Kidney (tissue), 14 donors: ENCODE data around the gene CLECL1. TPM values are rescaled to one million over a fixed set of nuclear protein-coding genes. Genes with fewer than 3 reads are reported as not detected.

Source experiments
- DNase-seq, 5 donors: peaks; one replicate each; pipeline ENCODE4 v3.0.0-alpha.2; 2013 to 2020
- FAIRE-seq: peaks from 2 replicates; lab custom pipeline; 2012; peaks lifted over from hg19 to GRCh38; lab: Jason Lieb, UNC
- H3K27ac ChIP-seq, 2 donors: one replicate each; pipeline ENCODE4 v1.7.0; 2013; ENCODE audit warnings: low read depth in 2 of 2, low read length in 2 of 2, inconsistent platforms in 1 of 2
- H3K27me3 ChIP-seq: one replicate; pipeline ENCODE4 v1.7.1; 2013; ENCODE audit warnings: low read length, inconsistent platforms; ENCODE audit not compliant: control insufficient read depth, insufficient read depth
- H3K36me3 ChIP-seq, 3 donors: one replicate each; pipeline versions ENCODE4 v1.7.0 to v1.7.1; 2013; ENCODE audit warnings: low read length in 3 of 3, control low read depth in 1 of 3, inconsistent platforms in 1 of 3; ENCODE audit not compliant: insufficient read depth in 3 of 3, control insufficient read depth in 2 of 3
- H3K4me1 ChIP-seq, 3 donors: one replicate each; pipeline versions ENCODE4 v1.7.0 to v1.7.1; 2013; ENCODE audit warnings: low read length in 3 of 3, inconsistent platforms in 1 of 3, low read depth in 1 of 3; ENCODE audit not compliant: control insufficient read depth in 2 of 3, insufficient read depth in 2 of 3
- H3K4me3 ChIP-seq, 3 donors: one replicate each; pipeline versions ENCODE4 v1.7.0 to v1.8.1; 2013; ENCODE audit warnings: low read length in 3 of 3, control low read depth in 1 of 3, inconsistent platforms in 1 of 3
- H3K9ac ChIP-seq, 3 donors: one replicate each; pipeline versions ENCODE4 v1.7.0 to v1.7.1; 2013; ENCODE audit warnings: low read length in 3 of 3, control low read depth in 1 of 3, inconsistent platforms in 1 of 3
- H3K9me3 ChIP-seq, 3 donors: one replicate each; pipeline versions ENCODE4 v1.7.0 to v1.7.1; 2013; ENCODE audit warnings: low read length in 3 of 3, control low read depth in 1 of 3, inconsistent platforms in 1 of 3; ENCODE audit not compliant: control insufficient read depth in 2 of 3, insufficient read depth in 1 of 3
- intact Hi-C: fragments of 100-400 bp; cut with DNase I; formaldehyde crosslinking; loops from one replicate; pipeline ENCODE4 v1.11.1; 2022
- polyA plus RNA-seq: library from polyadenylated mRNA; stranded (reverse); fragments of 350-450 nt; fragmentation: Illumina TruSeq; extraction: RNeasy Lipid Tissue Mini Kit (QIAGEN cat#74804); gene quantifications from one replicate; pipeline ENCODE4 v1.2.3, GENCODE V29; 2014; ENCODE audit warnings: low read depth, low replicate concordance; ENCODE audit not compliant: insufficient read depth
- total RNA-seq: library from RNA; stranded (reverse); fragmentation: NEBNext Ultra II Directional; extraction: Animal tissue kit (Norgen Biotek cat#: 25700); gene quantifications from one replicate; pipeline ENCODE4 v1.2.1, GENCODE V29; 2021
- TF ChIP-seq, protein P1 (sequence below): IDR thresholded peaks from 3 replicates; pipeline ENCODE4 v1.5.1; 2012; ENCODE audit warnings: mild to moderate bottlenecking, moderate library complexity, borderline replicate concordance; ENCODE audit not compliant: insufficient read depth; ENCODE audit errors: extremely low read depth
- donor health status: control.
- donor health status: control.
- donor health status: control.
- donor health status: control.
- donor health status: control.
- donor health status: DM: yes; HTN: yes; CAD: no.
- donor health status: Normal renal cell carcinoma (clear cell type).

CLECL1 gene
- total and polyA plus RNA-seq, 2 donors from 2014 or later, result 2.1 TPM; not detected in 1

DNA sequence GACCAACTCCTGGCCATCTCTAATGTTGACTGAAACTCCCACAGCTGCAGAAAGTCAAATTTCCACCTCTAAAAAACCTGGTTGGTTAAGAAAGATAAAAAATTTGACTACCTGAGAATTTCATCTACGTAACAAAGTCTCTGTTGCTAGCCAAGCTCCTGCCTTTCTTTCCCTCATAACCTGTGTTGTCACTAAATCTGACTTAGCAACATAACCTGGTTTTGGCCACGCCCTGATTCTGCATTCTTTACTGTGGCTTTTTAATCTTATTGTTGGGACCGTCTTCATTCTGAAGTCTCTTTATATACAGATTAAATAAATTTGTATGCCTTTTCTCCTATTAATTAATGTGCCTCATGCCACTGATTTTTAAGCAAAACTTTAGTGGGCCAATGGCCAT lies 43.9 kb upstream of the CLECL1 start:
- Histone ChIP-seq H3K4me3 (no peak overlapping the region), H3K9ac (no peak overlapping the region), H3K27me3 (no peaks in the 10 kb centered on the region), H3K9me3 (no peaks in the 10 kb centered on the region), H3K36me3 (no peaks in the 10 kb centered on the region), H3K27ac (no peak overlapping the region), H3K4me1 (no peaks in the 10 kb centered on the region)
- FAIRE-seq (no peak), DNase-seq (no peak)
- intact Hi-C loops, result no loop called here
- TF ChIP-seq, protein P1, sequence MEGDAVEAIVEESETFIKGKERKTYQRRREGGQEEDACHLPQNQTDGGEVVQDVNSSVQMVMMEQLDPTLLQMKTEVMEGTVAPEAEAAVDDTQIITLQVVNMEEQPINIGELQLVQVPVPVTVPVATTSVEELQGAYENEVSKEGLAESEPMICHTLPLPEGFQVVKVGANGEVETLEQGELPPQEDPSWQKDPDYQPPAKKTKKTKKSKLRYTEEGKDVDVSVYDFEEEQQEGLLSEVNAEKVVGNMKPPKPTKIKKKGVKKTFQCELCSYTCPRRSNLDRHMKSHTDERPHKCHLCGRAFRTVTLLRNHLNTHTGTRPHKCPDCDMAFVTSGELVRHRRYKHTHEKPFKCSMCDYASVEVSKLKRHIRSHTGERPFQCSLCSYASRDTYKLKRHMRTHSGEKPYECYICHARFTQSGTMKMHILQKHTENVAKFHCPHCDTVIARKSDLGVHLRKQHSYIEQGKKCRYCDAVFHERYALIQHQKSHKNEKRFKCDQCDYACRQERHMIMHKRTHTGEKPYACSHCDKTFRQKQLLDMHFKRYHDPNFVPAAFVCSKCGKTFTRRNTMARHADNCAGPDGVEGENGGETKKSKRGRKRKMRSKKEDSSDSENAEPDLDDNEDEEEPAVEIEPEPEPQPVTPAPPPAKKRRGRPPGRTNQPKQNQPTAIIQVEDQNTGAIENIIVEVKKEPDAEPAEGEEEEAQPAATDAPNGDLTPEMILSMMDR, result no peak

DNA sequence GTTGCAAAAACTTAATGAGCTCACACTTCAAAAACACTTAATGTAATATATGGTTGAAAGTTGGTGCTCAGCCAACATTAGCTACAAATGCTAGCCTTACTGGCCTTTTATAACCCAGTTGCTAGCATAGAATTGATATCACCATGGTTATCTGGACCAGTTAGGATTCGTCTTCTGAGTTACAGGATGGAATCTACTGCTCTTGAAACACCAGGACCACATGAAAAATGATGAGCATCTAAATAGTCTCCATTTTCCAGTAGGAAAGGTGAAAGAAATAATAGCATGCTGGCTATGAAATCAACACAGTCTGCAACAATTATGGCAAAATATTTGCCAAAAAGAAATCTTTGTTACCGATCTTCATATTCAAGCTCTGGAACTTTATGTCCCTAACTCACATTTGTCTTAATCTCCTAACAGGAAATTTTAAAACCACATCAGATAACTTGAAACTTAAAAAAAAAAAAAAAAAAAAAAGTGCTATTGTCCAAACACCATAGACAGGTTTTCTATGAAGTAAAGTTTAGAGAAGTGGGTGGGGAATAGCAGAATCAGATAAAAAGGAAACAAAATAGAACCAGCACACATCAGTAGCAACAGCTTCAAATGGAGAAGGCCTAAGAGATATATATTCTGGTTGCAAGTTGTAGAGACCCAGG lies 40.5 kb upstream of the CLECL1 start:
- intact Hi-C loops, result no loop called here
- no peaks in the 10 kb centered on the region for H3K4me1 ChIP-seq
- TF ChIP-seq, protein P1, result no peak
- H3K27me3 ChIP-seq, result no peaks in the 10 kb centered on the region
- H3K27ac ChIP-seq, result no peak overlapping the region
- FAIRE-seq, result no peak
- H3K4me3 ChIP-seq, result no peak overlapping the region
- DNase-seq, result no peak
- H3K9ac ChIP-seq, result no peak overlapping the region
- H3K9me3 ChIP-seq, result no peaks in the 10 kb centered on the region
- H3K36me3 ChIP-seq, result no peaks in the 10 kb centered on the region

DNA sequence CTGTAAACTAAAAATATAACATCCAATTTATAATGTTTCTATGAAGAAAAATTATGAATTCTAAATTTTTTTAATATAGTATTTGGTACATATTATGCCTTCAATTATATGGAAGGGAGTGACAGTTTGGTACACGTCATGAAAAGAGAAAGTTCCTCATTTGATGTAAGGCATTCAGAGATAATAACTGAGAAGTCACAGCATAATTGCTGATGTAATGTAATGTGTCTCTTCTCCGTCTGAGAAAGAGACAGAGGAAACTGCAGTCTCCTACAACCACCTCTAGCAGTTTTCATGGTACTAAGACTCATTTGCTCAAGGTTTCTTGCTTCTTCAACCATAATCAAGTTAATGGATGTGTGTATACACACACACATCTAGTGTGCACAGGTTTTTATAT lies 30.1 kb upstream of the CLECL1 start:
- intact Hi-C loops, result no loop called here
- FAIRE-seq, result no peak
- TF ChIP-seq, protein P1, result no peak

DNA sequence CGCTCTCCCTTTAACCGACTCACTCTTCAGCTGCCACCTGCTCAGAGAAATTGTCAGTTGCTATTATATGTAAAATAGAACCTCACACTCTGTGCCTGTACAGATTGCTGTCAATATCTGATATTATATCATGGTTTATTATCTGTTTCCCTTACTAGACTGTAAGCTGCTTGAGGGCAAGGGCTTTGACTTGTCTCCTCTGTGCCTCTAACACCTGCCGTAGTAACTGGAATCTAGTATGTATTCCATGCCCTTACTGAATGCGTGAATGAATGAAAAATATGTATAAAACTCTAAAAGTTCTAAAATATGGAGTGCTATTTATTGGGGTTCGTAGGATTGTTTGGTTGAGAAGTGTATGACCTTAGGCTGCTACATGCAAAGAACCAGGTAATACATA lies 29.5 kb upstream of the CLECL1 start:
- H3K9ac ChIP-seq, result no peak overlapping the region
- H3K27ac ChIP-seq, result no peak overlapping the region
- H3K9me3 ChIP-seq, result no peaks in the 10 kb centered on the region
- H3K36me3 ChIP-seq, result no peaks in the 10 kb centered on the region
- FAIRE-seq (no peak), DNase-seq (no peak)
- intact Hi-C loops, result no loop called here
- no peak overlapping the region for H3K4me3 ChIP-seq
- no peaks in the 10 kb centered on the region for H3K4me1 ChIP-seq
- H3K27me3 ChIP-seq, result no peaks in the 10 kb centered on the region
- TF ChIP-seq, protein P1, result no peak

More for the DNA sequence above, 30.1 kb upstream of the CLECL1 start:
- no peaks in the 10 kb centered on the region for H3K36me3 ChIP-seq
- H3K4me3 ChIP-seq, result no peak overlapping the region
- H3K9ac ChIP-seq, result no peak overlapping the region
- no peak overlapping the region for H3K27ac ChIP-seq
- DNase-seq, result no peak
- no peaks in the 10 kb centered on the region for H3K9me3 ChIP-seq
- H3K4me1 ChIP-seq, result no peaks in the 10 kb centered on the region
- H3K27me3 ChIP-seq, result no peaks in the 10 kb centered on the region
